ENCODE results near the gene CDC14B. TPM values are rescaled to one million over a fixed set of nuclear protein-coding genes. Genes with fewer than 3 reads are reported as not detected.

CDC14B gene
- total RNA-seq, 2 donors from 2014 or later, result 12.7 to 17.3 TPM

DNA sequence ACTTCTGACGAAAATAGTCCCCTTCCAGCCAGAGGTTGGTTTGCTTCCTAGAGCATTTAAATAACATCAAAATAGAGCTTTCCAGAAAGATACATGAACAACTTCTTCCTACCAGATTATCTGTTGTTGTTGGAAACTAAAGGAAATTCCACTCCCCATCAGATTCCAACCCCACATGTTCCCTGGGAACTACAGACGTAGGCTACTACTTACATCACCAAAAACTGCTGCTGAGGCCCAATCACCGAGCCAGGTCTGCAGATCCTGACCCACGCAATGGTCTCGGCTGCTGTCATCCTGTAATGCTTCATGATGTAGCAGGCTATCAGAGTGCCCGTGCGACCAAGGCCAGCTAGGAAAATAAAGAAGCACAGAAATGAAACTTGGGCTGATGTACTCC lies 96.3 kb downstream of the CDC14B start:
- DNase-seq, result no peak
- H3K27me3 ChIP-seq, result no peaks in the 10 kb centered on the region

GRCh38 chr9:96522366-96522765 lies 97.3 kb downstream of the CDC14B start:
- Histone ChIP-seq H3K9me3 (no peaks in the 10 kb centered on the region), H3K4me1 (no peaks in the 10 kb centered on the region), H3K9ac (ENCODE audit: low read depth in 2 of 2, low read length in 2 of 2) (no peak overlapping the region), H3K27me3 (no peaks in the 10 kb centered on the region), H3K36me3 (no peaks in the 10 kb centered on the region), H3K27ac (no peak overlapping the region), H3K4me3 (no peak overlapping the region)
- TF ChIP-seq CTCF (IDR thresholded peaks at IDR 0.05), result no peak
- intact Hi-C loops (cut with DNase I), result no loop called here
- no peak for DNase-seq

More for the DNA sequence above, 96.3 kb downstream of the CDC14B start:
- Histone ChIP-seq H3K36me3 (no peaks in the 10 kb centered on the region), H3K27ac (no peak overlapping the region), H3K9ac (ENCODE audit: low read depth in 2 of 2, low read length in 2 of 2) (no peak overlapping the region), H3K9me3 (no peaks in the 10 kb centered on the region), H3K4me3 (no peak overlapping the region), H3K4me1 (no peaks in the 10 kb centered on the region)
- TF ChIP-seq CTCF (IDR thresholded peaks at IDR 0.05), result no peak
- intact Hi-C loops (cut with DNase I), result no loop called here

GRCh38 chr9:96519787-96520186 lies 99.9 kb downstream of the CDC14B start:
- Histone ChIP-seq H3K9me3 (no peaks in the 10 kb centered on the region), H3K4me1 (no peaks in the 10 kb centered on the region), H3K4me3 (no peak overlapping the region), H3K36me3 (no peaks in the 10 kb centered on the region), H3K27ac (no peak overlapping the region), H3K9ac (ENCODE audit: low read depth in 2 of 2, low read length in 2 of 2) (no peak overlapping the region), H3K27me3 (no peaks in the 10 kb centered on the region)
- no peak for TF ChIP-seq CTCF (IDR thresholded peaks at IDR 0.05)
- intact Hi-C loops (cut with DNase I), result no loop called here
- no peak for DNase-seq

GRCh38 chr9:96519095-96519494 lies 100.5 kb downstream of the CDC14B start:
- no peaks in the 10 kb centered on the region for H3K4me1 ChIP-seq
- no peak for TF ChIP-seq CTCF (IDR thresholded peaks at IDR 0.05)
- no peak overlapping the region for H3K27ac ChIP-seq
- DNase-seq, result no peak
- intact Hi-C loops (cut with DNase I), result no loop called here
- H3K9ac ChIP-seq (ENCODE audit: low read depth in 2 of 2, low read length in 2 of 2), result no peak overlapping the region
- H3K4me3 ChIP-seq, result no peak overlapping the region
- H3K9me3 ChIP-seq, result no peaks in the 10 kb centered on the region
- H3K27me3 ChIP-seq, result no peaks in the 10 kb centered on the region
- no peaks in the 10 kb centered on the region for H3K36me3 ChIP-seq

DNA sequence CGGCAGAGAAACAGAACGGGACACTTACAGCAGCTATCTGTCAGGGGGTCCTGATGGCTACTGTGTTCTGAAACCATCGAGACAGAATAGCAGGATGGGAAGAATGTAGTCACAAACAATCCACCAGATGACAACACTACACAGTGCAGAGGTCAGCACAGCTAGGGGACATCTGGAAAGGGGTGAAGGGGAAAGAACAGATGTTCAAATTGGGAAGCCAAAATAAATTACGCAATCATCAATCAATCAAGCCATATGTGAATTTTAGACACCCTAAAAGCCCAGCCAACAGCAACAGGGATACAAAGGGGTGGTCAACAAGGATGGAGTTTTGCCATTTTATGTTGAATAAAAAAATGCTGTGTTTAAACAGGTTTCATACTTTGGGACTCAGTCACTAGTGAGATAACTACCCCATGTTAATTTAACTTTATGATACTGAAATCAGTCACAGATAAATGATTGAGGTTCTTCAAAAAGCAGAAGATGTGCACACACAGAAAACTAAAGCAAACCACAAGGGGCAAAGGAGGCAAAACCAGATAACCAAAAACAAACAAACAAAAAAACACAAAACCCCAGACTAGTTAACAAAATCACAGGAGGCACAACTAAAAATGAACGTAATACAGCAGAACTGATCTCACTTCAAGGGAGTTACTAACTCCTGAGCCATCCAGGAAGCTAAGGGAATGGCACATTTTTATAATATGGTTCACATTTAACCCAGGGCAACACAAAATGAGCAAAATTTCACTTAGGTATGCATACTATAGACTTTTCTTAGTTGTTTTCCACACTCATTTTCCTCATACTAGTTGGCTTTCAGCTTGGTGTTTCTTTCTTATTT lies 103.8 kb downstream of the CDC14B start:
- intact Hi-C loops (cut with DNase I), result no loop called here
- Histone ChIP-seq H3K4me3 (no peak overlapping the region), H3K27me3 (no peaks in the 10 kb centered on the region), H3K9ac (ENCODE audit: low read depth in 2 of 2, low read length in 2 of 2) (no peak overlapping the region), H3K36me3 (no peaks in the 10 kb centered on the region), H3K27ac (no peak overlapping the region), H3K4me1 (no peaks in the 10 kb centered on the region), H3K9me3 (no peaks in the 10 kb centered on the region)
- TF ChIP-seq CTCF (IDR thresholded peaks at IDR 0.05), result no peak
- DNase-seq, result no peak
